Measurements from ENCODE around the gene C3orf18.

C3orf18 gene

DNA sequence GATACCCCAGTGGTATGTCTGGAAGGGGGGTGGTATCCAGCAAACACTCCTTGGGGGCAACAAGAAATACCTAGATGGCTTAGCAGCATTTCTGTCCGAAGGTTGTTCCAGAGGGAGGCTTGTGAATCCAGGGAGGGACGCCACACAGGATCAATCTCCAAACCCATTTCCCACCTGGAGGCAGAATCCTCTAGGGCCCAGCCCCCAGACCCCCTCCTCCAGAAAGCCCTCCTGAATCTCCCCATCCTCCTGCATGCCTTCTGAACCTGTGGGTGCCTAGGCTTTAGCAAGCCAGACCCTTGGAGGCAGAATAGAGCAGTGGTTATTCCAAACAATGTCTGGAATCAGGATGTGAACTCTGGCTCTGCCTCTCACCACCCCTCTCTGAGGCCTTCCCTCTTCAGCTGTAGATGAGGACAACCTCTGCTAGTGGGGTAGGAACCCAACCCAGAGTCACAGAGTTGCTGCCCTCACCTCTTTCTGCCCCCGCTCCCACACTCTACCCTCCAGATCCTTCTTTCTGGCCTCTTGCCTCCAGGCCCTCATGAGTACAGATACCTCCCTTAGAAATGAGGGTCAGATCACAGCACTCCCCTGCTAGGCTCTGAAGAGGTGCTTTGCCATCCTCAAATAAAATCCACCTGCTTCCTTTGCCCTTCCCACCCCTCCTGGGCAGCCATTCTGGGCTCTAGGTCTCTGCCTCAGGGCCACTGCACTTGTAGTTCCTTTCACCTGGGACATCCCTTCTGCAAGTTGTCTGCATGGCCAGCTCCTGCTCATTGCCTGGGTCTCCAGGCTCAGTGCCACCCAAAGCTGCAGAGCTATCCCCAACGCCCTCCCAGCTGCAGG lies 35.9 kb upstream of the C3orf18 start:
- DNase-seq, result no peak

DNA sequence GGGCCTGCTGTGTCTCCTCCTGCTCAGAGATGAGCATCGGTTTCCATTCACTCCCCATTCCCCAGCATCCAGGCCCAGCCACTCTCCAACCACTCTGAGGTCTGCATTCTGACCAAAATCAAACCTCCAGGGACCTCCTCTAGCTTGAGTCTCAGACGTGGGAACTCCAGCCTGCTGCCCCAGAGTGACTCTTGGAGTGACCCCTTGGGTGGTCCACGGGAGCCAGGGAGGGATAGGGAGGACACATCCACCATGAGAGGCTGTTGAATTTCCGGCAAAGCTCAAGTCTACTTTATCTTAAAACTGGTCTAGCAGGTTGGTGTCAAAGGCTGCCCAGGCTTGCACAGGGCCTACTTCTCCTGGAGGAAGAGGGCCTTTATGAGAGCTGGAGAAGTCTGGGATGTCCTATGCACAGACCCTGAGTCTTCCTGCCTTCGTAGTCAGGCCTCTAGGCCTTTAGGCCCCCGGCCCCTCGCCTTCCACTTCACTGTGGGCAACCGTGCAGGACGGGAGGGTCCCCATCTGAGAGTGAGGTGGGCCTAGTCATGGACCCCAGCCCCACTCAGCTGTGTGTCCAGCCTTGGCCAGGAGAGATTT lies 35.1 kb upstream of the C3orf18 start:
- DNase-seq, result no peak

DNA sequence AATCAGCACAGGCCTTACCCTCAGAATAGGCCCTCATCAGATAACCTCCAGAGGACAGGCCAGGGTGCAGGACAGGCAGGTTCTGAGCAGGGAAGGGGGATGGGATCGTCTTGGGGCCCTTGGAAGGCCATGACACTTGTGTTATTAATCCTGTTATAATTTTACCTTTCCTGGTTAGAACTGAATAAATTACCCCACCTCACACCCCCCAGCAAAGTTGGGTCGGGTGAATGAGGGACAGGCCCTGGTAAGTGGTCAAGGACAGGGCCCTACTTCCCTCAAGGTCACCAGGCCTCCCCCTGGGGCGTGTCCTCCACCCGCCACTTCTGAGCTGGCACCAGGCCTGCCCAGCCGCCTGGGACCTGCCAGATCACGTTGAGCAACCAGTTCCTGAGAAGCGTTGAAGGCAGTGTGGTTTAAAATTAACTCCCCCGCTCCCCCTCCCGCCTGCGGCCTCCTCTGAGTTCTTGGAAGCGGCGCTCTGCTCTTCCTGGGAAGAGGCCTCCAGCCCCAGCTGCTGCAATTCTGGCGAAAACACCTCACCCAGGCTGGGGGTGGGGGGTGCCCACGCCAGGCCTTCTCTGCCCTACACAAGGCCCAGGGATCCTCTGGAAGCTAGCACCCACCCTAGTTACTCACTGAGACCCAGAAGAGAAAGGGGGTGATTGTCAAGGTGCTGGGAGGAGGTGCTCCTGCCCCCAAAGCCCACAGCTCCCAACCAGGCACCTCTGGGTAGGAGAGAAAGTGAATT lies 33.5 kb upstream of the C3orf18 start:
- no peak for DNase-seq

DNA sequence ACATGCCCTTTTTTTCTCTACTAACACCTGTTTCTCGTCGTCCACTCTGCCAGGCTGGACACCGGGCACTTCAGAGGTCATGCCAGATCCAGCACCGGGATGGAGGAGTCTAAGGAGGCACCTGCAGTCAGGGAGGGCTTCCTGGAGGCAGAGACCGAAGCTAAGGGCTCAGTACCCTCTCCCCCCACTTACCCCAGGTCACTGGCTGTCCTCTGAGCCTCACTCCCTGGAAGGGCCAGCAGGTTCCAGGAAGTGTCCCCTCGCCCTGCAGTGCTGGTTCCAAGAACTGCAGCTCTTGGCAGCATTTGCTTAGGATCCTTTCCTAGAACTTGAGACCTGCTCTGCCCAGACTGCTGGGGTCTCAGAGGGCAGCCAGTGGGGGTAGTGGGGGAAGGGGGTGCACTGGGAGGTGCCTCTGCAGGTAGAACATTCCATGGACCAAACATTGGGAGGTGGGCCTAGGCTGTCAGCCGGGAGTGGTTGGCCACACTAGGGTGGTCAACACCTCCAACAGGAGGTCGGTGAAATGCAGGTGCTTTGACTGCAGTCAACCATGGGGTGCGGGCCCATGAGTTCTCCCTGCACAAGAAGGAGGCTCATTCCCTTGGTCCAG lies 32.7 kb upstream of the C3orf18 start:
- no peak for DNase-seq

DNA sequence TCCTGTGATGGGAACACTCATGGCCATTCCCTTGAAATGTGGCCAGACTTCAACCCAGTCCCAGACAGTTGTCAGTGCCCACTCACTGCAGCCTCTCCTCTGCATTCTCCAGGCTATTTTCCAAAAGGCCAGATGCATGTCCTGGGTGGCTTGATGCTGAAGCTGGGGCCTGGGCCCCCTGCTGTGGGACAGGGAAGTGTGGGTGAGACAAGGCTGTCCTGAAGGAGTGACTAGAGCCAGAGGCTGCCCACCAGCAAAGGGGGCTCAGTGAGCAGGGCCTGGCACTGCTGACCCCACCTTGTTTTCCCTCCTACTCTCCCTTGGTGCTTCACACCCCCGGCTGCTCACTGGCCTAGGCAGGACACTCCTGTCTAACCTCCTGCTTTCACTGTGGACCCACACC lies 32.2 kb upstream of the C3orf18 start:
- DNase-seq, result no peak

DNA sequence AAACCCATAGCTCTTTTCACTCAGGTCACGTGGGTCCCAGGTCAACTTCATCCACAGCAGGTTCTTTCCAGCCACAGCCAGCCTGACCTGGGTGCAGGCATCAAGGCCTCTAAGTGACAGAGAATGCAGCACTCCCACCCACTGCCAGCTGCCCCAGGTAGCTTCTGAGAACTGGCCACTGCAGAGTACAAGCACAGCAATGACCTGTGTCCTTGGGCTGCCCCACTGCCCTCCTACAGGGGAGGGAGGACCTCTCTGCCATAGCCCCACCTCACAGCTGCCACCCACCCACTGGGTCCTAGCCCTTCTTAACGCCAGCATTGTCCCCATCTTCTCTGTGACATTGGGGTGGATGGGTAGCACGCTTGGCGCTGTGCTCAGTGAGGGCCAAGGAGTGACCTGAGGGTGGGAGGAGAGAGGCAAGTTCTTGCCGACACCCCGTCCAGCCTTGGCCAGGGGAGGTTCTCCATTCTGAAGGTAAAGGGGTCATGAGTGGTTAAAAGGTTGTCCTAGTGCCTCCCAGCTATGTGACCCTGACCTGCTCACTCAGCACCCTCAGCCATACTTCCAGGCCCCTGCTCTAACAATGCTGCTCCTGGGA lies 31.7 kb upstream of the C3orf18 start:
- no peak for DNase-seq

DNA sequence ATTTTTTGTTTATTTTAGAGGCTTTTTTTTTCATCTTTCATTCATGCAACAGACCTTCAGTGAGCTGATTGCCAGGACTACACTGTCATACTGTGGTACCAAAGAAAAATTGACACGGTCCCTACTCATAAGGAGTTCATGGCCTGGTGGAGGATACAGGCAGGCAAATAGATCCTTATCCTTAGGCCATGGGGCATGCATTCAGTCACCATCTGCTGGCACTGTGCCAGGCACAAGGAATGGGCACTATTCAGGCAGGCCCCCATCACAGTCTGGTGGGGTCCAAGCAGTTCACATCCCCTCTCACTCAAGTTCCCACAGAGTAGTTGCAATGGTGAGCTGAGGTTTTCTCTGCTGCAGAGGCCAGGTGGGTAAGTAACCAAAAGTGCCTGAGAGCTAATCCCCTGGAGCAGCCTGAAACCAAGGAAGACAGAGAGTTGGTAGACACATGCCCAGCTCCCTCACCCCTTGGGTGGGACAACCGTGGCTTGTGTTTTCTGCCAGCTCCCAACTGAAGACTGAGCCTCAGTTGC lies 26.8 kb upstream of the C3orf18 start:
- no peak for DNase-seq

DNA sequence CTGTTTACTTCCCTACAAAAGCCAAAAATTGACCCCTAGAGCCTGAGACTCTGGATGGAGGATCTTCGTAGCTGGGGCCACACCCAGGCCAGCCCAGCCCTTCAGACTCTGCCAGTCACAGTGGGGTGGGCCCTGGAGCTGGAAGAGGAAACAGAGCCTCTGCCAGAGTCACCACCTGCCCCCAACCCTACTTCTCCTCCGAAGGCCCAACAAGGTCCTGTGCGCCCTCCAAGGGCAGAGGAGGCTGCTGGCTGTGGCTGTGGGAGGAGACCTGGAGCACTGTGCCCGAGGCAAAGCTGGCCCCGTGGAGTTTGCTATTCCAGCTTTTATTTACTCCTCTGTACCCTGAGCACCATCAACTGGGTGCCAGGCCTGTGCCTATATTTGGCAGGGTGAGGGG lies 25.0 kb upstream of the C3orf18 start:
- no peak for DNase-seq

DNA sequence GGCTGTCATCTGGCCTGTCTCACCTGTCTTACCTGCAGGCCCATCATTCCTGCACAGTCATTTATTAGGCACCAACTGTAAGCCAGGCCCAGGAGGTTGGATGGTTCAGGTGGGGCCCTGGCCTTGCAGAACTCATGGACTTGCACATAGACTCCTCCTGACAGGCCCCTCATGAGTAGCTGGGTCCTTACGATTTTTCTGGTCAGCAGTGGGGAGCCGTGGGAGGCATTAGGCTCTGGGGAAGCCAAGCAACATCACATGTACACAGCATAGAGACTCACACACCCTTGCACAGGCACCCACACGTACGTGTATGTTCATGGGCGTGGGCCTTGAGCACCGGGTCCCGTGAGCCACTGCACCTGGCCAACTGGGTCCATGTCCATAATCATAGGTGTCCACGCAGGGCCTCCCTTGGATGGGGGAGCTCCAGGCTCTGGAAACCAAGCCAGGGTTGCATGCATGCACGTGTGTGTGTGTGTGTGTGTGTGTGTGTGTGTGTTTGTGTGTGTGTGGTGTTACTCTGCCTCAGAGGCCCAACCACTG lies 23.7 kb upstream of the C3orf18 start:
- DNase-seq, result no peak

DNA sequence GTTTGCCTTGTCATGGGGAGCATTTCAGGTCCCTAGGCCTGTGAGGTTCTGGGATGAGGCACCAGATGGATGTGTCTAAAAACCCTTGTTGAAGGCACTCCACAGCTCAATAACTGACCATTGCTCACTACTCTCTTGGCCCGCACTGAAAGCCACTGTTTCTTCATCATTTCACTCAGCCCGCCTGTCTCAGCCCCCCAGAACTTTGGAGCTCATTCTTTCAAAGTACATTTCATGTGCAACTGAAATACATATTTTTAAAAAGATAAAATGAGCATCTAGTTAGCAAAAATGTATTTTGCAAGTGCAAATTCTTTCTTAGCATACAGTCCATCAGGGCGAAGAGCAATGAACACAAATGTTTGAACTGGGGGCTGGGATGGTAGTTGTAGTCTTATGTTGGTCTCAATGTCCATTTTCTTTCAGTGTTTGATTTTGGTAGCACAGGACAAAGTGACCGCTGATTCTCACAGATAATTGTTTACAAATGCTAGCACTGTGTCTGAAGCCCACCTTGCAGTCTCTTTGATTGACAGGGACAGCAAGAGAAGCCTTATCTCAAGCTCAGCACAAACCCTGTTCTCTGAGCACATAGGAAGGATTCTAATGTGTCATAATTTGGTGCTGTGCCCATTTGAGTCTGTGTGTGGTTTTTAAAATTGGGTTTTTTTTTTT lies 21.3 kb upstream of the C3orf18 start:
- no peak for DNase-seq

DNA sequence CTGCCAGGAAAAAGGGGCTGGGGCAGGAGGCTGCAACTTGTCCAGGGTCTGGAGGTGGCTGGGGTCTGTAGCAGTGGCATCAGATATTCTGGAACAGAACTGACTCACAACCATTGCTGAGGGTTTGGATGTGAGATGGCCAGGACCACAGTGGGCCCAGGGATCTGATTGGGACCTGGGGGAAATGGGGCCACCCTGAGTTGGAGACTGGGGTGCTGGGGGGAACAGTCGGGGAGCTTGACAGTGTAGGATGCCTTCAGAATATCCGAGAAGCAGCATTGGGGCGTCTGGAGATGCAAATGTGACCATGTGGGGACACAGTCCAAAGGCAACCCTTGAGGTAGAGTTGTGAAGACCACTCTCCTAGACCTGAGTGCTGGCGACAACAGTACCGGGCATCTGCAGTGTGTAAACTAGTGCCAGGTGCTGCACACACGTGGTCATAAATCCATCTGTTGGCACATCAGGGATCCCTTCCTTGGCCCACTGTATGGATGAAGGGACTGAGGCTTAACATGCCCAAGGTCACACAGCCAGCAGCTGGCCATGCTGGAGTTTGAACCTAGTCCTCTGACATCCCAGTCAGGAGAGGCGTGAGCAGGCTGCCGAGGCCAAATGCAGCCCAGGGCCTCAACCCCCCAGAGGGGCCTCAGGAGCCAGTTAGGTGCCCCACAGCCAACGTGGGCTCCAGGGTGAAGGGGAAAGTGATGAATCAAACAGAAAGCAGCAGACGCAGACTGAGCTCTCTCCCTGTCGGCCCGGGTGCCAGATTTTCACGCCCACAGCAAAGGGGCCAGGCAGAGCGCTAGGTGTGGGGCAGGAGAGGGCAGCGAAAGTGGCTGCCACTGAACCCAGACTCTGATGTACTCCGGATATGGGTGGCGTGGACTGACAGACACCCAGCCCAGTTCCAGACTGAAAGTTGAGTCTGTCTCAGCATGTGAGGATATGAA lies 20.5 kb upstream of the C3orf18 start:
- no peak for DNase-seq

DNA sequence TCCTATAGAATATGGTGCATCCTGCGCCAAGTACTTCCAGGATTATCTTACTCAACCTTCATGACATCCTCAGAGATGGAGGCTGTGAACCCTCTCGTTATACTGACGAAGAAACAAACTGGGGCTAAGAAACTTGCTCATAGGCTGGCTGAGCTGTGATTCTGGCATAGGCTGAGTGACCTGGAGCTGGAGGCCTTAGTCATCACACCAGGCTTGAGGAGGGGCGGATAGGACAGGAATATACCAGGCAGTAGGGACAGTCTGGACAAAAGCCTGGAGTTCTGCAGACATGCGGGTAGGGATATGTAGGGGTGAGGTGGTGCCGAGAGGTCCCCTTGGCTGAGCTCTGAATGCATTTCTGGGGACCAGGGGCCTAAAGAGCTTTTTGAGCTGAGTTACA lies 19.8 kb upstream of the C3orf18 start:
- no peak for DNase-seq

DNA sequence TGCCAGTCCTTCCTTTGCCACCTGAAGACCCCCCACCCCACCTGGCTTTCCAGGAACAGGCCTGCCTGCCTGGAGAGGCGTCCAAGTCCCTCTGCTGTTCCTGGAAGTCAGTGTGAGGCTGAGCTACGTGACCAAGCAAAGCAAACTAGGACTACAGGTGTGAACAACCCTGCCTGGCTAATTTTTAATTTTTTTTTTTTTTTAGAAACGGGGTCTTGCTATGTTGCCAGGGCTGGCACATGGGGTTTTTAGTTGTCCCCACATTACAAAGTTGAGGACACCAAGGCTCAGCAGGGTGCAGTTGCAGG lies 19.2 kb upstream of the C3orf18 start:
- no peak for DNase-seq

DNA sequence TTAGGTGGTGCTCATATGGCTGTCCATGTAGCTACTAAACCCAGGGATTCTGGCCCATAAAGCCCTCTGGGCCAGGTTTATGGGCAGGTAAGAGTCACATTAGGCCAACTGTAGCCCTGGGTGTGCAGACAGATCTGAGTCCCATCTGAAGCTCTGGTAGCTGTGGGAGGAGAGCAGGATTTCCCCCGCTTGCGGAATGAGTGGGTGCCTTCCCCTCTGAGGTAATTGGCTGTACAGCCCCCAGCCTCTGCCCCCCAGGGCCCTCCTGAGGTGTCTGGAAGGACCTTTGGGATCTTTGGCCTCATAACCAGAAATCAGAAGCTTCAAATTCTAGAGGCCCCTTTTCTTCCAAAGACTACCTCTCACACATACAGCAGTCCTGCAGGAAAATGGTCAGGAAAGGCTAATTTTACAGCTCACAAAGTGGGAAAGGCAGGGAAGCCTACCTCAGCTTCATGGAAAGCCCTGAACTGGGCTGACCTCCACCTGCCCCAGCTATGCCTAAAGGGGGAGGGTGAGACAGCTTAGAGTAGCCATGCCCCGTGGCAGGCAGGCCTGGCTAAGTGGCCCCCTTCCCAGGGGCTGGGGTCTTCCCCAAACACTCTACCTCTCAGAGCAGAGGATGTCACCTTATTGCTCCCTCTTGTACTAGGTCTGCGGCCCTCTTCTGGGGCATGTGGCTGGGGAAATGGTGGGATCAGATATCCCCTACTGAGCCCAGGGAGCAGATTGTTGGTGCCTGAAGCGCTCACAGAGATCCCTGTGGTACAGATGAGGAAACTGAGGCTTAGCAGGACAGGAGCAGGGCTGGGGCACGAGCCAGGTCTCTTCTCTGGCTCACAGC lies 18.6 kb upstream of the C3orf18 start:
- DNase-seq, result no peak

DNA sequence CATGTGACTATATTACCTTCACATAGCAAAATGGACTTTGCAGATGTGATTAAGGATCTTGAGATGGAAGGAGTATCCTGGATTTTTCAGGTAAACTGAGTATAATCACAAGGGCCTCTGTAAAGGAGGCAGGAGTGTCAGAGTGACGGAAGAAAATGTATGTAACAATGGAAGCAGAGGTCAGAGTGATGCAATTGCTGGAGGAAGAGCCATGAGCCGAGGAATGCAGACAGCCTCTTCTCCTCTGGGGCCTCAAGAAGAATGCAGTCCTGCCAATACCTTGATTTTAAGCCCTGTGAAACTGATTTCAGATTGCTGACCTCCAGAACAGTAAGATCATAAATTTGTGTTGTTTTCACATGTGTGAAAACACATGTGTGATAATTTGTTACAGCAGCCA lies 16.8 kb upstream of the C3orf18 start:
- no peak for DNase-seq

DNA sequence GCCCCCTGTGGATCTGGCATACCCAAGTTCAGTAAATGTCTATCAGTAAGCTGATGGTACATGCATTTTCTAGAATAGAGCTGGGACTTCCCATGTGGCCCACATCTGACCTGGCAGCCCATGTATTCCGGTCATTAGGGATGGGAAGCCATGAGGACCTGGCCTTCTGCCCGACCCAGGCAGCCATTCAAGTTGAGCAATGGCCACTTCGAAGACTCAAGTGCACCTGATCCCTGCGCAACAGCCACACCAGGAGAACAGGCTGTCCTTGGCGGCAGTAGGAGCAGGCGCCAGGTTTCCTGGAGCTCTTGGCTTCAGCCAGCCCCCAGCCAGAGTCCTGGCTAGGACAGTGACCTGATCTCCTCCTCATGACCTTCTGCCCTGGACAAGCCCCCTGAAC lies 16.4 kb upstream of the C3orf18 start:
- no peak for DNase-seq

DNA sequence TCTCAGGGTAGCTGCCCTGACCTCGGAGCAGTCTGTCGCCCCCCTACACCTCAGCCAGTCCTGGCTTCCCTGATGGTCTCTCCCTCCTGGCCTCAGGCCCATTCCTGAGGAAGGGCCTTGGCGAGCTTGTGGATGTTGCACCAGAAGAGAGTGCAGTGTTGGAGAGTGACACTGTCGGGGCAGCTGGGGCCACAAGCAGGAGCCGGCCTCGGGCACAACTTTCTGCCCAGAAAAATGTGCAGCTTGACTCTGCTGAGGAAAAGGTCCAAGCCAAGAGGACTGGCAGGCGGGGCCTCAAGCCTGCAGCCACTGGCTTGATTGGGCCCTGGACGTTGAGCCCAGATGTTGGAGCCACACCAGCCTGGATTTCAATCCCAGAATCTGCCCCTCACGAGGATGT lies 14.5 kb upstream of the C3orf18 start:
- DNase-seq, result no peak

DNA sequence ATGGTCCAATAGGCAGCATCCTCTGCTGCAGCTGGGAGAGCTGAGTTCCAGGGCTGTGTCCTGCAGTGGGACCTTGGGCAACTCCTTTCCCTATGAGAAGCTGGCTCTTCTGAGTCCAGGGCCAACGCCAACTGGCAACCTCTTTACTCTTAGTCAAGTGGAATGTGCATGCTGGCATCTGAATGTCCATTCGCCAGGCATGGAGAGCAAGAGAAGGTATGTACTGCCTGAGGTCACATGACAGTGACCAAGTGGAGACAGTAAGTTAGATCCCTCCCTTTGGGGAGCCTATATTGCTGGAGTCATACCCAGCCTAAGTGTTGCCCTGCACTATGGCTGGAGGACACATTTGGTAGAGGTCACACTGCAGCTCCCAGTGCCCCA lies 13.9 kb upstream of the C3orf18 start:
- DNase-seq, result no peak

DNA sequence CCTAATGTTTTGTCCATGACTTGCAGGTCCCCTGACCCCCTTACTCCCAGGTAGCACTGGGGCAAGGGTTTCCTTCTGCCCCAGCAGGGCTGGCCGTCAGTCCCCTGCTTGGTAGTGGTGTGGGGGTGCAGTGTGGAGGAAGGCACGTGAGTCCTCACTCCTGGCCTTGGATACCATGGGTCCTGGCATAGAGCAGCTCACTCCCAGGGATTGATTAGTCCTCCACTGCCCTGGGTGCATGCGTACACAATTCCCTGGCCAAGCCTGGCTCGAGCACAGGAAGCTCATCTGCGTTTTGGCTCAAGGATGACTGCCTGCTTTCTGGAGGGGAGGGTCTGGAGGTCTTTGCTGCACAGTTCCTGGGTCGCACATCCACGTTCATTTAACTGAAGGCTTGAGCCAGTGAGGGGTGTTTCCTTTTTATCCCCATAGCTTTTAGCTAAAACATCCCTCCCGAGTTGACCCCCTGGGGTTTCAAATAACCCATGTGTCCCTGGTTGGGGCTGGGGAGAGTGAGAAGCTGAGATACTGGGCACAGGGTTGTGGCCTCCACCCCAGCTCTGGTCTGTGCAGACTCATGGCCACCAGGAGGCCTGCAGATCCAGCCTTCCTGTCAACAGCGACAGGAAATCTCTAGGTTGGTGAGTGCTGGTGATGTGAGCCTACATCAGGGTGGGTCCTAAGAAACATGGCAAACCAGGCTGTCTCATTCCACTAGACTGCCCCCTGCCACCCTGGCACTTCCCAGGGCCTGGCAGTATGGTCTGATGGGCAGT lies 13.3 kb upstream of the C3orf18 start:
- DNase-seq, result no peak

All from NCI-H1417 treated with DMSO at 0.1 percent for 48 hours (cell line).